Measurements from ENCODE around the gene ISOC1. TPM values are rescaled to one million over a fixed set of nuclear protein-coding genes. Genes with fewer than 3 reads are reported as not detected.

ISOC1 gene
- total and polyA plus RNA-seq, 2 experiments from 2014 or later: 214 to 303 TPM

DNA sequence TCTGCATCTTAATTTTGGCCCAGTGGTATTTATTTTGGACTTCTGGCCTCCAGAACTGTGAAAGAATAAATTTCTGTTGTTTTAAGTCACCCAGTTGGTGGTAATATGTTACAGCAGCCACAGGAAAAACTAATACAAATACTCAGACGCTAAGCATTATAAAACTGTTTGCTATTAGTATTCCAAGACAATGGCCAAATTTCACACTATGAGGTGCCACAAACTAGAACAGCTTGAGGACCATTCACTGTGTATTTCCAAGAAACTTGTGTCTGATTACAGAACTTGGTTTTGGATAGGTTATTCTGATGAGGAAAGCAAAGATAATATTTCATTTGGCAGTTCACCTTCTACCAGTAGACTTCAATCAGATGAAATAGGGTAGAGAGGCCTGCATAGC is 16.3 kb upstream of the ISOC1 start:
- DNase-seq (ENCODE audit: low read depth in 1 of 2, low spot score in 1 of 2): no peak
- no peaks in the 10 kb centered on the region for H3K27me3 ChIP-seq
- no peaks in the 10 kb centered on the region for H3K9me3 ChIP-seq (ENCODE audit: low read depth)

DNA sequence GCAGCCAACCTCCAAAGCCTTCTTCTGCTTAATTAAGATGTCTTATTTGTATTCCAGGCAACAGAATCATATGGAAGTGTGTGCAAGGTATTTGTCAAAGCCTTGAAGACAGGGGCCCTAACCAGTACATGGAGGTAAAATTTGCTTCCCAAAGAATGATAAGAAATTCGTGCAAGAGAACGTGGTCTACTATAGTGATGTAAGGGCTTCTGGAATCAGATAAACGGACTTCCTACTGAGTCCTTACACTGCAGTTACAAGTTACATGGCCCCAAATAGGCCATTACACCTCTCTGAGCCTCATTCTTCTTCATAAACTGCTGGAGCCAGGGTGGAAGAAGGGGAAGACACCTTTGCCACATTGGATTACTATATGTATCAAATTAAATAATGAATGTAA is 15.9 kb upstream of the ISOC1 start:
- DNase-seq (ENCODE audit: low read depth in 1 of 2, low spot score in 1 of 2): no peak
- TF ChIP-seq, protein P1, sequence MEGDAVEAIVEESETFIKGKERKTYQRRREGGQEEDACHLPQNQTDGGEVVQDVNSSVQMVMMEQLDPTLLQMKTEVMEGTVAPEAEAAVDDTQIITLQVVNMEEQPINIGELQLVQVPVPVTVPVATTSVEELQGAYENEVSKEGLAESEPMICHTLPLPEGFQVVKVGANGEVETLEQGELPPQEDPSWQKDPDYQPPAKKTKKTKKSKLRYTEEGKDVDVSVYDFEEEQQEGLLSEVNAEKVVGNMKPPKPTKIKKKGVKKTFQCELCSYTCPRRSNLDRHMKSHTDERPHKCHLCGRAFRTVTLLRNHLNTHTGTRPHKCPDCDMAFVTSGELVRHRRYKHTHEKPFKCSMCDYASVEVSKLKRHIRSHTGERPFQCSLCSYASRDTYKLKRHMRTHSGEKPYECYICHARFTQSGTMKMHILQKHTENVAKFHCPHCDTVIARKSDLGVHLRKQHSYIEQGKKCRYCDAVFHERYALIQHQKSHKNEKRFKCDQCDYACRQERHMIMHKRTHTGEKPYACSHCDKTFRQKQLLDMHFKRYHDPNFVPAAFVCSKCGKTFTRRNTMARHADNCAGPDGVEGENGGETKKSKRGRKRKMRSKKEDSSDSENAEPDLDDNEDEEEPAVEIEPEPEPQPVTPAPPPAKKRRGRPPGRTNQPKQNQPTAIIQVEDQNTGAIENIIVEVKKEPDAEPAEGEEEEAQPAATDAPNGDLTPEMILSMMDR (IDR thresholded peaks at IDR 0.05; ENCODE audit: low read depth, low read length): no peak
- no peaks in the 10 kb centered on the region for H3K9me3 ChIP-seq (ENCODE audit: low read depth)
- H3K4me1 ChIP-seq (ENCODE audit: low read depth): peaks cover 11% of the 10 kb centered on the region
- no peak overlapping the region for H3K27ac ChIP-seq
- no peaks in the 10 kb centered on the region for H3K36me3 ChIP-seq
- no peaks in the 10 kb centered on the region for H3K27me3 ChIP-seq
- H3K4me3 ChIP-seq: no peak overlapping the region

More for the DNA sequence above, 16.3 kb upstream of the ISOC1 start:
- TF ChIP-seq, protein P1 (IDR thresholded peaks at IDR 0.05; ENCODE audit: low read depth, low read length): no peak
- no peaks in the 10 kb centered on the region for H3K36me3 ChIP-seq
- peaks cover 11% of the 10 kb centered on the region for H3K4me1 ChIP-seq (ENCODE audit: low read depth)
- H3K27ac ChIP-seq: no peak overlapping the region
- H3K4me3 ChIP-seq: no peak overlapping the region

DNA sequence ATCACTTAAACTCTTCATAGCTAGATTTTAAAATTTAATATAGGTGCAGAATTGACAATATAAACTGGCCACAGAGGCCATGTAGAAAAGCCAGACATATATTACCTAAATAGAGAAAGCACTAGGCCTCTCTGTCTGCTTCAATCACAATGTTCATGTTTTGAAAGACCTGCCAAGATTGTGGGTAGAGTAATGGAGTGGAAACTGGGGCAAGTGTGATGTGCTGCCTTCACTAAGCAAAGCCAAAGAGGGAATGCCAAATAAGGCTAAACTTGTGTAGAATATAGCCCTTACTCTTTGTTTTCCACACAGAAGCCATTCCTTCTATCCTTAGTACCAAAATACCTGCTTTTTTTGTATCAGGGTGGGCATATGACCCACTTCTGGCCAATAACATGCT is 15.1 kb upstream of the ISOC1 start:
- H3K4me3 ChIP-seq: no peak overlapping the region
- no peaks in the 10 kb centered on the region for H3K9me3 ChIP-seq (ENCODE audit: low read depth)
- no peak overlapping the region for H3K27ac ChIP-seq
- H3K27me3 ChIP-seq: no peaks in the 10 kb centered on the region
- no peaks in the 10 kb centered on the region for H3K36me3 ChIP-seq
- TF ChIP-seq, protein P1 (IDR thresholded peaks at IDR 0.05; ENCODE audit: low read depth, low read length): no peak
- H3K4me1 ChIP-seq (ENCODE audit: low read depth): peaks cover 11% of the 10 kb centered on the region
- no peak for DNase-seq (ENCODE audit: low read depth in 1 of 2, low spot score in 1 of 2)

DNA sequence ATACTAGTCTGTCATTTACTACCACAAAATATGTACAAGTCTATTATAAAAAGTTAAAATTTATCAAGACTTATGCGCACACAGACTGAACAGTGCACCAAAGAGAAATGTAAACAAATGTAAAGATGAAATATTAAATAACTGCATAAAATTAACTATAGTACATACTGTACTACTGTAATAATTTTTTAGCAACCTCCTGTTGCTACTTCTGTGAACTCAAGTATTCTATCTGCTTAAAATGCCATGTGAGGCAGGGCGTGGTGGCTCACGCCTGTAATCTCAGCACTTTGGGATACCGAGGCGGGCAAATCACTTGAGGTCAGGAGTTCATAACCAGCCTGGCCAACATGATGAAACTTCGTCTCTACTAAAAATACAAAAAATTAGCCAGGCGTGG is 13.8 kb upstream of the ISOC1 start:
- peaks cover 11% of the 10 kb centered on the region for H3K4me1 ChIP-seq (ENCODE audit: low read depth)
- H3K36me3 ChIP-seq: no peaks in the 10 kb centered on the region
- no peaks in the 10 kb centered on the region for H3K9me3 ChIP-seq (ENCODE audit: low read depth)
- no peak for DNase-seq (ENCODE audit: low read depth in 1 of 2, low spot score in 1 of 2)
- TF ChIP-seq, protein P1 (IDR thresholded peaks at IDR 0.05; ENCODE audit: low read depth, low read length): no peak
- H3K27me3 ChIP-seq: no peaks in the 10 kb centered on the region
- H3K4me3 ChIP-seq: no peak overlapping the region
- H3K27ac ChIP-seq: no peak overlapping the region

DNA sequence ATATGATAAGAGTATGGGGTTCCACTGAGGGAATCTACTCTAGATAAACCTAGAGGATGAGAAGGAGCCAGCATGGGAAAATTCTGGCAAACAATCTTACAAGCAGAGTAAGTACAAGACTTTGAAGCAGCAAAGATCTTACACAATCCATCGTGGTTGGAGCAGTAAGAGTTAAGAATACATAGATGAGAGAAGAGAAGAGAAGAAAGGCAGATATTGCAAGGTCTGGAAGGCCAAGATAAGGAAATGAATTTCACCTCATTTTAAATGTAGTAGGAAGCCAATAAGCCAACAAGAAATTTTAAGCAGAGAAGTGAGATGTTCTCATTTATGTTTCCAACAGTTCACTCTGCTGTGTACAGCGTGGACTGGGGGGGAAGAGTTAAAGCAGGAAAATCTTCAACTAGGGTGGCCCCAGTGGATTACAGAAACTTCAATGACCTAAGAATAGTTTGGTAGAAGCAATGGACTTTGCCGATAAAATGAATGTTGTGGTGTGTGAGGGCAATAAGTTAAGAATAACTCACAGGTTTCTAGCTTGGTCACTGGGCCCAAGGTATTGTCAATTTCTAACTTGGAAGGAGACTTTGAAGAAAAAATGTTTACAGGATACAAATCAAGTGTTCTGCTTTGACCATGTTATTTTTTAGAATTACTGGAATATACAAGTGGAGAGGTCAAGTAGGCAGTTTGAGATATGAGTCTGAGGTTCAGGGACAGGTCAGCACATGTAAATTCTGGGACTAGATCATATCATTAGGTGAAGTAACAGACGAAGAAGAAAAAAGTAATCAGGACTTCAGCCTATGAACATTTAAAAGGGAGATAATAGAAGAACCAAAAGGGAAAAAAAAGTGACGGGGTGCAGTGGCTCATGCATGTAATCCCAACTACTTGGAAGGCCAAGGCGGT is 12.1 kb upstream of the ISOC1 start:
- no peaks in the 10 kb centered on the region for H3K9me3 ChIP-seq (ENCODE audit: low read depth)
- no peaks in the 10 kb centered on the region for H3K36me3 ChIP-seq
- peaks cover 11% of the 10 kb centered on the region for H3K4me1 ChIP-seq (ENCODE audit: low read depth)
- H3K4me3 ChIP-seq: no peak overlapping the region
- TF ChIP-seq, protein P1 (IDR thresholded peaks at IDR 0.05; ENCODE audit: low read depth, low read length): no peak
- DNase-seq (ENCODE audit: low read depth in 1 of 2, low spot score in 1 of 2): no peak
- H3K27me3 ChIP-seq: no peaks in the 10 kb centered on the region
- H3K27ac ChIP-seq: no peak overlapping the region
